Stimulated activated CD8-positive, alpha-beta memory T cell treated with anti-CD3 and anti-CD28 coated beads, Interleukin-2, amount 100 ng/mL, for 48 hours (primary cell): Measurements from ENCODE around the gene DEPDC1B.
"Not testable (repeated sequence)": the region's sequence is repeated elsewhere in the genome, so short reads cannot be mapped to it uniquely, and the experiment has no call there.

Experiments used
- DNase-seq, 2 donors: peaks; one replicate each; pipeline ENCODE4 v3.0.0-alpha.2; 2020; ENCODE audit warnings: low read depth in 2 of 2

DEPDC1B gene, protein sequence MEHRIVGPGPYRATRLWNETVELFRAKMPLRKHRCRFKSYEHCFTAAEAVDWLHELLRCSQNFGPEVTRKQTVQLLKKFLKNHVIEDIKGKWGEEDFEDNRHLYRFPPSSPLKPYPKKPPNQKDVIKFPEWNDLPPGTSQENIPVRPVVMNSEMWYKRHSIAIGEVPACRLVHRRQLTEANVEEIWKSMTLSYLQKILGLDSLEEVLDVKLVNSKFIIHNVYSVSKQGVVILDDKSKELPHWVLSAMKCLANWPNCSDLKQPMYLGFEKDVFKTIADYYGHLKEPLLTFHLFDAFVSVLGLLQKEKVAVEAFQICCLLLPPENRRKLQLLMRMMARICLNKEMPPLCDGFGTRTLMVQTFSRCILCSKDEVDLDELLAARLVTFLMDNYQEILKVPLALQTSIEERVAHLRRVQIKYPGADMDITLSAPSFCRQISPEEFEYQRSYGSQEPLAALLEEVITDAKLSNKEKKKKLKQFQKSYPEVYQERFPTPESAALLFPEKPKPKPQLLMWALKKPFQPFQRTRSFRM

DNA sequence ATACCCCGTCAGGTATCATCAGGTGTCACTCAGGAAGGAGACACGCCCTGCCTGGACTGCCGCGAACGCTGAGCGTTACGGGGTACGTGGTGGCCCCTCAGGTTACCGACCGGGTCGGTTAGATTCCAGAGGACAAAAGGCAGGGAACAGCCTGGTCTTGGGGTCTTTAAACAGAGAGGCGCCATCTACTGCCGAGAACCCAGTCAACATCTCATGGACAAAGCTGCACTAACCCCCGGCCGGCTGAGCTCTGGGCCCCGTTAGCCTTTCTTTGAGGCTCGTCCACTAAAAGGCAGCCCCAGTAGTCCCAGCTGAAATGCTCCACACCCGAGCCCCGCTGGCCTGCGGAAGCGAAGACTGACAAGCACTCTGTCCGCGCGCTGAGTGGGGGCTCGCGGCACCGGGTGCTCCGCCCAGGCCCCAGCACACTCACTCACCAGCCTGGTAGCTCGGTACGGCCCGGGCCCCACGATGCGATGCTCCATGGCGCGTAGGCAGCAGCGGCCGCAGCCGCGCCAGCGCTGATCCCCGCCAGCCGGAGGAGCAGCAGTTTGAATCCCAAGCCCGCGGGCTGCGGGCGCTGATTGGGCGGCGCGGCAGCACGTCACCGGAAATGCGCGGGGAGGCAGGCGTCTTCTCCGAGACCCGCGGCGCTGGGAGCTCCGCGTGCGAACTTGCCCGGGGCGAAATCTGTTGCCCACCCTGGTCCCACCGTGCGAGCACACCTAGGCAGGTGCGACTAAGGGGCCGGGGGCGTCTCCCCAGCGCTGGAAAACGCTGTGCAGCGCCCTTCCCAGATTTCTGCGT, at the start of gene DEPDC1B:
DEPDC1B (minus strand) TSS at position 558 of the 807 bp plus-strand sequence; CDS start at position 485, 73 bp downstream.
- peak; percentile 81 to 83 for DNase-seq

GRCh38 chr5:60744682-60745081, 44.7 kb upstream of the DEPDC1B start:
- DNase-seq = no peak

GRCh38 chr5:60743511-60744314, 43.7 kb upstream of the DEPDC1B start:
- DNase-seq = no peak

DNA sequence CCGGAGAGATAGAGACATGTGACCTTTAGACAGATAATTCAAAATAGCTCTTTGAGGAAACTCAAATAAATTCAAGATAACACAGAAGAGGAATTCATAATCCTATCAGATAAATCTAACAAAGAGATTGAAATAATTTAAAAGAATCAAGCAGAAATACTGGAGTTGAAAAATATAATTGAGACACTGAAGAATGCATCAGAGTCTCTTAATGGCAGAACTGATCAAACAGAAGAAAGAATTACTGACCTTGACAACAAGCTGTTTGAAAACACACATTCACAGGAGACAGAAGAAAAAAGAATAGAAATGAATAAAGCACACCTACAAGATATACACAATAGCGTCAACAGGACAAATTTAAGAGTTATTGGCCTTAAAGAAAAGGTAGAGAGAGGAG, 40.4 kb upstream of the DEPDC1B start:
- DNase-seq = no peak

DNA sequence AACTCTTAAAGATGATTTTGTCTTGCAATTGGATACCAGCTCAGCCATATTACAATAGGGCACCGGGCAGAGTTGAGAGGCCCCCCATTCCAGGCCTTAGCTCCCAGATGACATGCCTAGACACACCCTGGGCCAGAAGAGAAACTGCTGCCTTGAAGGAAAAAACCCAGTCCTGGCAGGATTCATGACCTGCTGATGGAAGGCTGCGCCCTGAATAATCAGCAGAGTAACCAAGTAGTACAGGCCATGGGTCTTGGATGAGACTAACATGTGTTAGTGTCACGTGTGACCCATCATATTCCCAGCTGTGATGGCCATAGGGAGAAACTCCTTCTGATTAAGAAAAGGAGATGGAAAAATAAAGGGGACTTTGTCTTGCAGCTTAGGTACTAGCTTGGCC, 39.0 kb upstream of the DEPDC1B start:
- DNase-seq = no peak

DNA sequence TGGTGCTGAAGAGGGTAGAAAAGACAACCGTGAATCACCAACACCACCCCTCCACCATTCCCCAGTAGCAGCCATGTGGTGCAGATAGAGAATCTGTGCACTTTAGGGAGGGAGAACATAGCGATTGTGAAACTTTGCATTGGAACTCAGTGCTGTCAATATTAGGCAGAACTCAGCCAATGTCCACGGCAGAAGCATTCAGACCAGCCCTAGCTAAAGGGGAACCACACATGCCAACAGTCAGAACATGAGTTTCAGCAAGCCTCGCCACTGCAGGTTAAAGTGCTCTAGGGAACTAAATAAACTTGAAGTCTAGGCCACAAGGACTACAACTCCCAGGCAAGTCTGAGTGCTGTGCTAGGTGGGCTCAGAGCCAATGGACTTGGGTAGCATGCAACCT, 38.5 kb upstream of the DEPDC1B start:
- DNase-seq = no peak

DNA sequence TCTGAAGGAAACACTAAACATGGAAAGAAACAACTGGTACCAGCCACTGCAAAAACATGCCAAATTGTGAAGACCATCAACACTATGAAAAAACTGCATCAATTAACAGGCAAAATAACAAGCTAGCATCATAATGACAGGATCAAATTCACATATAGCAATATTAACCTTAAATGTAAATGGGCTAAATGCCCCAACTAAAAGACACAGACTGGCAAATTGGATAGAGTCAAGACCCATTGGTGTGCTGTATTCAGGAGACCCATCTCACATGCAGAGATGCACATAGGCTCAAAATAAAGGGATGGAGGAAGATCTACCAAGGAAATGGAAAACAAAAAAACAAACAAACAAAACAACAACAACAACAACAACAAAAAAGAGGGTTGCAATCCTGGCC, 30.9 kb upstream of the DEPDC1B start:
- DNase-seq = not testable (repeated sequence)

DNA sequence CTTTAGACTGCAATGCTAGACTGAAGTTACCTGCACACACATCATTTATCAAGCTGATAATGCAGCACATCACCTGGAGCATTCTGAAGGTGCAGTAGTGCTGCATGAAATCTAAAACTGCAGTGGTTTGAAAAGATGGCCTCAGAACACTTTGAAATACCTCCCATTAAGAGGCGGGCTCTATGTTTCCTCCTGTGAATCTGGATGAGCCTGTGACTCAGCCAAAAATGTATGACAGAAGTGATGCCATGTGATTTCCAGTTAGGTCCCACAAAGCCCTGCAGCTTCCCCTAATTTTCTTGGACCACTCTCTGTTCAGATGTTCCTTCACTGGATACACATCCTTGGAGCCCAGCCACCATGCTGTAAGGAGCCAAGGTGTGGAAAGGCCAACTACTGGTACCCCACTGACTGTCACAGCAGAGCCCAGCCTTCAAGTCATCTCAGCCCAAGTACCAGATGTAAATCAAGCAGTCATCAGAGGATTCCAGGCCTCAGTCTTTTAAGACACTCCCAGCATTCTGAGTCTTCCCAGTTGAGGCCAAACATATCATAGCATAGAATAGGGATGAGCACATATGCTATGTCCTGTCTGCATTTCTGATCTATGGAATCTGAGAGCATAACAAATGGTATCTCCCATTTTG, 27.2 kb upstream of the DEPDC1B start:
- DNase-seq = no peak

DNA sequence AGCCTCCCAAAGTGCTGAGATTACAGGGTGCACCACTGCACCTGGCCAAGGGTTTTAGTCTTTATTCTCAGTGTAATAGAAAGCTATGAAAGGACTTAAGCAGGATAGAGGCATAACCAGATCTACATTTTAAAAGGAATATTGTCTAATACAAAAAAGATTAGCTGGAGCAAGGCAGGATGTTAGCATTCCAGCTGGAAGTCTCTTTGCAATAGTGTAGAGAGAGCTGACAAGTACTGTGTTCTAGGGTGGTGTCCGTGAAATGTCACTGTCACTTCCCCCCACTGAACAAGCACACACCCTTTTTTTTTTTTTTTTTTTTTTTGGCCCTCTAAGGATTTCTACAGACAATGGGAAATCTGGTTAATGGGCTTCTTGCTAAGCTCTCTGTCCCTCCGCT, 24.2 kb upstream of the DEPDC1B start:
- DNase-seq = no peak

DNA sequence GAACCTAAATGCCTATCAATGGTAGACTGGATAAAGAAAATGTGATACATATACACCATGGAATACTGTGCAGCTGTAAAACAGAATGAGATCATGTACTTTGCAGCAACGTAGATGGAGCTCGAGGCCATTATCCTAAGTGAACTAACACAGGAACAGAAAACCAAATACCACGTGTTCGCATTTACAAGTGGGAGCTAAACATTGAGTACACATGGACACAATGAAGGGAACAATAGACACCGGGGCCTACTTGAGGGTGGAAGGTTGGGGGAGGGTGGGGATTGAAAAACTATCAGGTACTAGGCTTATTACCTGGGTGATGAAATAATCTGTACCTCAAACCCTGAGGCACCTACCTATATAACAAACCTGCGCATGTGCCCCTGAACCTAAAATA, 22.4 kb upstream of the DEPDC1B start:
- DNase-seq = no peak

DNA sequence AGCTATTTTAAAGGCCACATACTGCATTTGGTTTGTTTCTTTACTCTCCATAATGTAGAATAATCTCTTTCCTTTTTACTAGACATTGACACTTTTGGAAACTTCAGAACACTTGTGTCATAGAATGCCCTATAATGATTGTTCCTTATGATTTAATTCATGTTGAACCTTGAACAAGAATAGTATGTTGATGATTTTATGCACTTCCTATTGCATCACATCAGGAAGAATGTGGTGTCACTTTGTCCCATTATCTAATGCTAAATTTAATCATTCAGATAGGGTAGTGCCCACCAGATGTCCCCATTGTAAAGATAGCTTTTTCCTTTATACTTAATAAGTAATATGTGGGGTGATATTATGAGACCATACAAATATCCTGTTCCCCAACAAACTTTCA, 19.4 kb upstream of the DEPDC1B start:
- no peak for DNase-seq

- DNase-seq = no peak
Measured at GRCh38 chr5:60718166-60718892, 18.4 kb upstream of the DEPDC1B start.

GRCh38 chr5:60715201-60715928, 15.4 kb upstream of the DEPDC1B start:
- DNase-seq = not testable (repeated sequence)

GRCh38 chr5:60712950-60713349, 13.0 kb upstream of the DEPDC1B start:
- DNase-seq = no peak

DNA sequence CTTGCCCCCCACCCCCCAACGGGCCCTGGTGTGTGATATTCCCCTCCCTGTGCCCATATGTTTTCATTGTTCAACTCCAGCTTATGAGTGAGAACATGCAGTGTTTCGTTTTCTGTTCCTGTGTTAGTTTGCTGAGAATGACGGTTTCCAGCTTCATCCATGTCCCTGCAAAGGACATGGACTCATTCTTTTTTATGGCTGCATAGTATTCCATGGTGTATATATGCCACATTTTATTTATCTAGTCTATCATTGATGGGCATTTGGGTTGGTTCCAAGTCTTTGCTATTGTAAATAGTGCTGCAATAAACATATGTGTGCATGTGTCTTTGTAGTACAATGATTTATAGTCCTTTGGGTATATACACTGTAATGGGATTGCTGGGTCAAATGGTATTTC, 11.9 kb upstream of the DEPDC1B start:
- not testable (repeated sequence) for DNase-seq

DNA sequence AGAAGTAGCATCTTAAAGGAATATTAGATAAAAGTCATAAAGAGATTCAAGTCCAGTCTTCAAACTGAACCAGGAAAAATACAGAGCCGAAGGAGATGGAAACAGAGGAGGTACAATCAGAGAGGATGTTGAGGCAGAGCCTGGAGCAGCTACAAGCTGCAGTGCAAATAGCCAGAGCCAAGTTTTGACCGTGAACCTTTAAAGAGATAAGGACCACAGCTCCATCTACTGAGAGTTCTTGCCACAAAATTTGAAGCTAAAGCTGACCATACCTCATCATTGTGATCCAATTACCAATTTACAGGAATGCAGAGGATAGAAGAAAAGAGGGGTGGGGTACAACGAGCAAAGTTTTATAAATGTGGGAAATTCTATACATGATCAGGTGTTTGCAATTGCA, 10.4 kb upstream of the DEPDC1B start:
- DNase-seq = no peak

DNA sequence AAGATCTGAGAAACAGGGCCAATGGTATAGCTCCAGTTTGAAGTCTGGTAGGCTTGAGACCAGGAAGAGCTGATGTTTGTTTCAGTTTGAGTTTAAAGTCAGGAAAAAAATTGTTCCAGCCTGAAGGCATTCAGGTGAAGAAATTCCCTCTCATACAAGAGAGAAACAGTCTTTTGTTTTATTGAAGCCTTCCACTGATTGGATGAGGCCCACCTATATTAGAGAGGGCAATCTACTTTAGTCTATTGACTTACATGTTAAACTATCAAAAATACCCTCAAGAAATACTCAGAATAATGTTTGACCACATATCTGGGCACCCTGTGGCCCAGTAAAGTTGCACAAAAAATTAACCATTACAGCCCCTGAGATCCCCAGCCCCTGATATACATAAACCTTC, 5.2 kb upstream of the DEPDC1B start:
- DNase-seq = no peak

DNA sequence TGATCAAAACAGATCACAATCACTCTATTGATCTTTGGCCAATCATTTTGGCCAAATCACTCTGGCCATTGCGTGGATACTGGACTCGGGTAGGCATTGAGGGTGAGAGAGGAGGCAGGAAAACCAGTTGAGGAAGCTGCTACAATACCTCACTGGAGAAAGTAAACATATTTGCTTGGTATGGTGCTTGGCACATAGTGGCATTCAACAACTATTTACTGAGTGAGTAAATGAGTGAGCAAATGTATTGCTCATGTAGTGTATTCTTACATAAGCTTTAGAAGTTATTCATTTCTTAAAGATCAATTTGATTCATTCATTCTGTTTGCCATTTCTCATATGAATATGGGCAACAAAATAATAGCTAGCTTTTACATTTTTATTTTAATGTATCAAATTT, 4.0 kb upstream of the DEPDC1B start:
- no peak for DNase-seq

DNA sequence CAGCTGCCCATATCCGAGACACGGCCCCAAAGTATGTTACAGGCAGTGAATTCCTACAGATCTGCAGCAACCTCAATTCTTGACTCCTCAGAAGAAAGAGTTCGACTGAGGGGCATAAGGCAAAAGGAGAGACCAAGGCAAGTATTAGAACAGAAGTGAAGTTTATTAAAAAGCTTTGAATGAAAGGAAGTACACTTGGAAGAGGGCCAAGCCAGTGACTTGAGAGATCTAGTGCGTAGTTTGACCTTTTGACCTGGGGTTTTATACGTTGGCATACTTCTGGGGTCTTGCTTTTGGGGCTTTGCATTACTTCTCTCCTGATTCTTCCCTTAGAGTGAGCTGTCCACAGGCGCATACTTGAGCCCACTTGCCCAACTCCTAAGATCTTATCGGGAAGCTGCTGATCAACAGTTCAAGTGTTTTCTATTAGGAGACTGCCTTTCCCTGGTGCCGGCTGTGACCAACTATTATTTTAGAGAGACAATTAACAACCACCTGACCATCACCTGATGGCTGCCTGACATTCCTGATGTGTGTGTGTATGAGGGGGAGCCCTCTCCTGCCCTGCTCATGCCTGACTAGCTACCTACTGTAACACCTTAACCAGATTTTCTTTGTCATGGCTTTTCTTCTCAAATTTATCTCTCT, 1.5 kb upstream of the DEPDC1B start:
- DNase-seq = no peak

DNA sequence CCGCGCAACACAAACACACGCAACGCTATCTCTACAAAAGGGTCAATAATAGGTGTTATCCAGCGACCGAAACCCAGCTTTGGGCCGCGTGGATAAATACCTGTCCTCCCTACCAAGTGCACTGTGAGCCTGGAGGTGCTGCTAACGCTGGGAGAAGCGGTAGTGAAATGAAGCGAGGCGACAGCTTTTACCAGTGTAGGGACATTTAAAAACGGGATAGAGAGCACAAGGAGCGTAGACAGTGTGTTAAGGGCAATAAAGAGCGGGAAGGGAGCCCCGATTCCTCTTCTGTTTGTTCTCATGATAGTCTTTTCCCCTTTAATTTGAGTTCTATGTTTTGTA, 421 bp upstream of the DEPDC1B start:
- DNase-seq = no peak
